ENCODE data around the gene CRAMP1. TPM values are rescaled to one million over a fixed set of nuclear protein-coding genes. Genes with fewer than 3 reads are reported as not detected.
A peak's percentile ranks its signal among the peaks of the same experiment; 100 is the strongest.

The CRAMP1 gene
- total RNA-seq, 1 experiment from 2014 or later: 9.1 TPM

DNA sequence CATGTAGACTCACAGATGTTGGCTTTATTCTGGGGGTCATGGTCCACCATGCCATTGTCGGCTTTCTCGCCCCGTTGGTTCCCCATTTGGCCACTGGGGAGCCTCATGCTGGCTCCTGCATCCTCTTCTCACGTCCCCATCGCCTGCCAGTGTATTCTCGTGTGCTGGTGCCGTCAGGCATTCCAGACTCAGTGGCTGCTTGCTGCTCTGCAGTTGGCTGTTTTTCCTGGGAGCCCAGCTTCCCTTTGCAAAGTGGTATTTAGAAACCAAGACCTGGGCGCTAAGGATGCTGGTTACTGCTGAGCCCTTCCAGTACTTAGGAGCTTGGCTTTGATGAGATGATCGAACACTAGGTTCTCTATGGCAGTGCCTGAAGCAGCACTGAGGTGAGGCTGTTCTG lies 19.1 kb downstream of the CRAMP1 start:
- no peak for DNase-seq (ENCODE audit: extremely low read depth, low read depth)

GRCh38 chr16:1631931-1632637 lies 19.9 kb downstream of the CRAMP1 start:
- no peak for DNase-seq (ENCODE audit: extremely low read depth, low read depth)

GRCh38 chr16:1632638-1632970 lies 20.4 kb downstream of the CRAMP1 start:
- DNase-seq (ENCODE audit: extremely low read depth, low read depth): no peak

GRCh38 chr16:1633310-1633709 lies 21.1 kb downstream of the CRAMP1 start:
- no peak for DNase-seq (ENCODE audit: extremely low read depth, low read depth)

GRCh38 chr16:1634541-1634940 lies 22.4 kb downstream of the CRAMP1 start:
- no peak for DNase-seq (ENCODE audit: extremely low read depth, low read depth)

DNA sequence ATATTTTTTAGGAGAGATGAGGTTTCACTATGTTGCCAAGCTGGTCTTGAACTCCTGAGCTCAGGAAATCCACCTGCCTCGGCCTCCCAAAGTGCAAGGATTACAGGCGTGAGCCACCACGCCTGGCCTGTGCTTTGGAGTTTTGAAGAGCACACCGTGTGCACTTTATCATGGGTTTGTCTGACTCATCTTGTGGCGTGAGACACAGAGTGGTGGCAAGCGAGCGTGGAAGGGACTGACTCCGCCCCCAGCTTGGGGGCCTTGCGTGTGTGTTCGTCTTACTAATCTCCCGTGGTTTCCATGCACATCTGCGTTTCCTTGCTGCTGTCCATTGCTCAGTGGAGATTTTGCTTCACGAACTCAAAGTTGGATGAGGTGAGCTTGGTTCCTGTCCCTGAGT lies 22.9 kb downstream of the CRAMP1 start:
- no peak for DNase-seq (ENCODE audit: extremely low read depth, low read depth)

DNA sequence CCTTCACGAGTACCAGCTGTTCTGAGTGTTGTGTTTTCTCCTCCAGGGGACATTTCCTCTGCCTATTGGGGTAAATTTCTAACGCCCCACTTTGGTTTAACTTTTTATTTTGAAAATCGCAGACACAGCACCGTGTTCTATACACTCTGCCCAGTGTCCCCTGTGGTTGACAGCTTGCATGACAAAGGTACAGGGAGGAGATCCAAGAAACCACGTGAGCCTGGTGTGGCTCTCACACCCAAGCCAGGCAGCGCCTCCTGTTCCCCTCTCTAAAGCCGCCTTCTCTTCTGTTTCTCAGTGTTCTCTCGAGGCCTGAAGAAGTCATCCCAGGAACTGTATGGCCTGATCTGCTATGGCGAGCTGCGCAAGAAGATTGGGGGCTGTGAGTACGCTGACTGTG lies 25.4 kb downstream of the CRAMP1 start:
- no peak for DNase-seq (ENCODE audit: extremely low read depth, low read depth)

GRCh38 chr16:1638757-1639156 lies 26.6 kb downstream of the CRAMP1 start:
- DNase-seq (ENCODE audit: extremely low read depth, low read depth): no peak

DNA sequence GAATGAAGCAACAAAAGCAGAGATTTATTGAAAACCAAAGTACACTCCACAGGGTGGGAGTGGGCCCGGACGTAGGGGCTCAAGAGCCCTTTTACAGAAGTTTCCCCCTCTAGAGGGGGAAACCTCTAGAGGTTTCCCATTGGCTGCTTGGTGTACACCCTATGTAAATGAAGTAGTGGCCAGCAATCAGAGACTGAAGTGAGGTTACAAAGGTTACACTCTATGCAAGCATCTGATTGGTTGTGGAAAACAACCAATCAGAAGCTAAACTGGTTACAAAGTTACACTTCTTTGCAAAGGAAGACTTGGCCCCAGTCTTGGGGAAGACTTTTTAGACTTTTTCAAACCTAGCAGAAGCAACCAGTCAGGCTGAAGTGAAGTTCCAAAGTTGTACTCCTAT lies 27.1 kb downstream of the CRAMP1 start:
- DNase-seq (ENCODE audit: extremely low read depth, low read depth): no peak

GRCh38 chr16:1639860-1640259 lies 27.7 kb downstream of the CRAMP1 start:
- no peak for DNase-seq (ENCODE audit: extremely low read depth, low read depth)

GRCh38 chr16:1640261-1640941 lies 28.2 kb downstream of the CRAMP1 start:
- DNase-seq (ENCODE audit: extremely low read depth, low read depth): no peak

DNA sequence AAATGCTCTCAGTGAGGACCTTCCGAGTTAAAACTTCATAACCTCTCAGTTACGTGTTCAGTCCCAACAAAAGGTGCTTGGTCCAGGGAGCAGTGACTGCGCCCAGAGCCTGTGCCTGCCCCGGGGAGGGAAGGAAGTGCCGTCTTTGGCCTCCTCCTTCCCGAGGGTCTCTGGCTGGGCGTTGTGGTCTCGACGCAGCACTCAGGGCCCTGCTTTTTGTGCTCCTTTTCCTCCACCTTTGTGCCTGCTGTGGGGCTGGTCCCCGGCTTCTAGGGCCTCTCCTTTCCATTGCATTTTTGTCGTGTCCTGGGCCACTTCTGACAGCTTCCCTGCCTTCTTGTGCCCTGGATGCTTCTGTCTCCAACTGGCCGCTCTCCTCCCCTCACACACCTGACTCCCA lies 29.1 kb downstream of the CRAMP1 start:
- DNase-seq (ENCODE audit: extremely low read depth, low read depth): no peak

GRCh38 chr16:1642148-1642547 lies 30.0 kb downstream of the CRAMP1 start:
- DNase-seq (ENCODE audit: extremely low read depth, low read depth): no peak

- DNase-seq (ENCODE audit: extremely low read depth, low read depth): no peak
Measured at GRCh38 chr16:1642753-1643152, 30.6 kb downstream of the CRAMP1 start.

DNA sequence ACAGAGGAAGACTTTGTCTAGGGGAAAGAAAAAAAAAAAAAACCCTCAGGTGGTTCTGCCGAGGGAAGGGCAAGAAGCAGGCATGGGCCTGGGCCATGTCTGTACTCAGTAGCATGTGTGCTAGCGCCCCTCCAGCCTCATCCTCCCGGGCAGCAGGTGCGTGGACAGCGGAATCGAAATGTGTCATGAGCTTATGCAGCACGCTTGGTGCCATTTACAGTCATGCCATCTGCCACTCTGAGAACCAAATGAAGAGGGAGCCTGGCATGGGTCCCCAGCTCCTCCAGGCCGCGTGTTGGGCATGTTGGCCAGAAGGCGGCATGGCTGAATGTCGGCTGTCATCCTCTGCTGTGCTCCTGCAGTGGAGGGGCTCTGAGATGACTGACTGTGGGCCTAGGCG lies 31.4 kb downstream of the CRAMP1 start:
- DNase-seq (ENCODE audit: extremely low read depth, low read depth): no peak

GRCh38 chr16:1645914-1646525 lies 33.9 kb downstream of the CRAMP1 start:
- DNase-seq (ENCODE audit: extremely low read depth, low read depth): peak; percentile 60

DNA sequence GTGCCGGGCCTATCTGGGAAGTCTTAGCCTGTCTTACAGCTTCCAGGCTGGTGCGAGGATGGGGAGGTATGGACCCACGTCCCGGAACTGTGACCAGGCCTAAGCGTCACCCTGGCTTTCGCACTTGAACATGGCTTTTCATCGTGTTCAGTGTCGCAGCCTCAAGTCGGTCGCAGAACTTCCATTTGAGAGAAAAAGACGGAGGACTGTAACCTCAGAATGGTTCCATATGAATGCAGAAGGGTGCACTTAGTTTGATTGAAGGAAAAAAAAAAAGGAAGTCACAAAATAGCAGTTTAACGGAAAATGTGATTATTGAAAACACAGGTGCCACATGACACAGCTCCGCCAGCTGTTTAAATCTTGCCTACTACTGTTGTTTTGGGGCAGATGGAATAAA lies 35.7 kb downstream of the CRAMP1 start:
- no peak for DNase-seq (ENCODE audit: extremely low read depth, low read depth)

GRCh38 chr16:1650131-1650530 lies 38.0 kb downstream of the CRAMP1 start:
- DNase-seq (ENCODE audit: extremely low read depth, low read depth): no peak

- no peak for DNase-seq (ENCODE audit: extremely low read depth, low read depth)
Measured at GRCh38 chr16:1651094-1651973, 39.2 kb downstream of the CRAMP1 start.

DNA sequence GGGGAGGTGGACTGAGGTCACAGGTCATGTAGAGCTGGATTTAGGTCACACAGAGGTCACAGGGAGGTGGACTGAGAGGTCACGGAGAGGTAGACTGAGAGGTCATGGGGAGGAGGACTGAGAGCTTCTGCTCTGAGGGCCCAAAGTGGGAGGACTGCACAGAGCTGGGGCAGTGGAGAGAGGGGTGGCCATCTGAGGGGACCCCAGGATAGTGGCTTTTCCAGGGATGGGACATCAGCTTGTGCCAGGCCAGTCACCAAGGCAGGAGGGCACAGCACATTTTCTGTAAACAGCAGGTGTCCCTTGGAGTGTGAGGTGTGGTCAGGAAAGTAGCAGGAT lies 39.8 kb downstream of the CRAMP1 start:
- no peak for DNase-seq (ENCODE audit: extremely low read depth, low read depth)

- DNase-seq (ENCODE audit: extremely low read depth, low read depth): no peak
Measured at GRCh38 chr16:1653023-1653422, 40.9 kb downstream of the CRAMP1 start.

All from NCI-H460 (cell line).